ENCODE data around the gene CFAP100.
A peak's percentile ranks its signal among the peaks of the same experiment; 100 is the strongest.

The CFAP100 gene

DNA sequence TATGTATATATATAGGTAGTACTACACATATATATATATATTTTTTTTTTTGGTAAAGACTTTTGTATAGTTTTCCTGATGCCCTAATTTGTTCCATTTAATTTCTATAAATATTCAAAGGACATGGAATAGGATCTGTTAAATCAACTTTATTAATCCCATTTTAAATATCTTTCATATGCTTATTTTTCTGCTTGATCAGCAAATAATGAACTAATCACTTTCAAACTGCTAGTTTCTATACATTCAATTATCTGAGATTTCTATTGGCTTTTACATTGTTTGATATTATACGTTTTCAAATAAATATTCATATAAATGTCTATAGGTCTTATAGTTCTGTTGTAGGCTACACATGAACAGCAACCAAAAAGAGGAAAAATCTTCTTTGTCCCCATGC is 59.3 kb downstream of the CFAP100 start:
- FAIRE-seq: no peak
- DNase-seq (ENCODE audit: insufficient read length): no peak
- TF ChIP-seq TAF1 (IDR thresholded peaks at IDR 0.05; ENCODE audit: borderline replicate concordance, low read depth, low read length) (no peak), POLR2AphosphoS5 (IDR thresholded peaks at IDR 0.05; ENCODE audit: low read depth, low read length) (no peak), POLR2A (IDR thresholded peaks at IDR 0.05; ENCODE audit: low read depth, low read length) (no peak)

DNA sequence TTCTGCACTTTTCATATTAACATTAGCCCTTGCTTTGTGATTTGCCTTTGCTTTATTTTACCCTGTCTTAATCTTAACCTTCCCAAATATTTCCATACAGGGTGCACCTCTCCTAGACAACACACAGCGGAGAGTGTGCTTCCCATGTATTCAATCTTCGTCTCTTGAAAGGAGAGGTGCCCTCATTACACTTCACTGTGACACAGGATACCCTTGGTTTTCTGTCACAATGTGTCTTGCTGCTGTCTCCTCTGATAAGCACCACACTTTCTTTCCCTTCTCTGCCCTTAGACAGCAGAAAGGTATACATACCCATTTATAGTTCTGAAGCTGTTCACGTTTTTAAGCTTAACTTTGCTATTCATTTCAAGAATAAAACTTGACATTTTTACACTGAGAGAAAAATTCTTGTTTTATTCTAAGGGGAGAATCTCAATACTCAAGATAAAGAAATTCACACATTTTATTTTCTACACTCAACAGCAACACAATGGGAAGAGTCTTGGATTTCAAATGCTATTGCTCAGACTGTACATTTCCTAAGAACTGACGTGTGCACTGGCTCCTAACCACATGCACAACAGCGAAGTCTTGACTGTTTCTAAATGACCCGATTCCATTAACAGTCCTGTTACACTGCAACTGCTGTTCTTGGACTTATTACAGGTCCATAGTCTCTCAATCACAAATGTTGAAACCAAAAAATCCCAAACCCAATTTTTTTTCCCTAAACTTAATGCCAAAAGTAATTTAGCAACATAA is 59.9 kb downstream of the CFAP100 start:
- DNase-seq (ENCODE audit: insufficient read length) (no peak), FAIRE-seq (no peak)
- no peak for TF ChIP-seq POLR2AphosphoS5 (IDR thresholded peaks at IDR 0.05; ENCODE audit: low read depth, low read length)

DNA sequence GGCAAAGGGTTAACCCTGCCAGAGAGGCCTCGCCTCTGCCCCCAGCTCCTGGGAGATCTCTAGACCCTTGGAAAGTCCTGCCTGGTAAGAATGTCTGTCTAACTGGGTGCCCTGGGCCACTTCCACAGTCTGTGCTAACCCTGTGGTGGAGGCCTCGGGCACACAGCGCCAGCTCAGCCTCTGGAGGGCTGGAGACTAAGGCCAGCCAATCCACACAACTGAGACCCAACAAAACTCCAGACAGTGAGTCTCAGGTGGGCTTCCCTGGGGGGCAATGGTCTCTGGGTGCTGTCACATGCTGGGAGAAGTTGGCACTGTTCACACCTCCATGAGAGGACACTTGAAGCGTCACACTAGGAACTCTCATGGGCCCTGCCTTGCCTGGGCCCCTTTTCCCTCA is 61.5 kb downstream of the CFAP100 start:
- no peak for DNase-seq (ENCODE audit: insufficient read length)
- no peak for FAIRE-seq
- TF ChIP-seq POLR2A (IDR thresholded peaks at IDR 0.05; ENCODE audit: low read depth, low read length) (no peak), POLR2AphosphoS5 (IDR thresholded peaks at IDR 0.05; ENCODE audit: low read depth, low read length) (no peak)

DNA sequence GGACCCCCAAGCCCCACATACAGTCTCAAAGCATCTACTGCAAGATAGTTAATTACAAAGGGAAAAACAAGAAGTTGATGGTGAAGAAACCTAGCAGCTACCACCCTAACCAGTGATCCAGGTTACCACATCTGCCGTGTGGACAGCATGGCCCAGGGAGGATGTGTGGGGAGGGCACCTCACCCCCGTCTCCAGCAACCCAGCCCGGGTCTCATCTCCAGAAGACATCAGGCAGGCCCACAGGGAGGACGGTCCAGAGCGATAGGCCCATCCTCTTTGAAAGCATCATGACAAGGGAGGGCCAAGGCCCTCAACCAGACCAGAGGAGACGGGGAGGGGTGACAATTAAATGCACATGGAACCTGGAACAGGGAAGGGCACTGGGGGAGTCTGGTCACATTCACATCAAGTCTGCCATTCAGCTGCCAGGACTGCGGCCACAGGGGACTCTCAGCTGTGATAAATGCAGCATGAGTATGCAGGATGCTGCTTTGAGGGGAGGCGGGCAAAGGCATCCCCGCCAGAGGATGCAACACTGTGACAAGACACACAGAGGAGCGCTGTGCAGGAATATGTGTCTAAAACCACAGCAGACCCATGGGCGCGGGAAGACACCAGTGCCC is 62.2 kb downstream of the CFAP100 start:
- no peak for FAIRE-seq
- no peak for TF ChIP-seq POLR2AphosphoS5 (IDR thresholded peaks at IDR 0.05; ENCODE audit: low read depth, low read length)
- TF ChIP-seq TAF1 (IDR thresholded peaks at IDR 0.05; ENCODE audit: borderline replicate concordance, low read depth, low read length): no peak
- TF ChIP-seq POLR2A (IDR thresholded peaks at IDR 0.05; ENCODE audit: low read depth, low read length): no peak

DNA sequence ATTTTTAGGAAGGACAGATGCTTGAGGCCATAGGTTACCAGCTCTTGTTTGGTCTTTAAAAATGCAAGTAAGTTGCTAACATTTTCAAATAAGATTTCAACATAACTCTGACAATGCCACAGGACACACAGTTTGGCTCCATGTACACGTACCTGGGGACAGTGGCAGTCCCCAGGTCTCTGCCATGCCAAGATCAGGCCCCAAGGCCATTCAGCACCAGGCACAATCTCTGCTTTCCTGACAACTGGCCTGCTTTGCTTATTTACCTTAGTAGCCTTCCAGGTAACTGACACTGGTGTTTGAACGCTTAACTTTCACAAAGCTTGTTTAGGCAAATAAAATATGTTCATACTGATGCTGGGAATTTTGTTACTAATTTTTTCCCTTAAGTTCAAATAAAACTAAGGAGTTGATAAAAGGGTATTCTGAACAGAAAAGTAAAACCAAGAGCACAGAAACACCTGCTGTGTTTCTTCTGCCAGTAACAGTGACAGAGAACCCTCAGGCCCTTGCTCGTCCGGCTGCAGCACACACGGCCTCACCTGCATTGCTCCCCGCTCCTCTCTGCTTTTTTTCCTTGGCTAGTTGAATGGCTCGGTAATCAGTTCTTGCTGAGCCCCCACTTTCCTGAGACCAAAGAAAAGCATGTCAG is 64.5 kb downstream of the CFAP100 start:
- DNase-seq (ENCODE audit: insufficient read length) (no peak), FAIRE-seq (no peak)
- no peak for TF ChIP-seq POLR2A (IDR thresholded peaks at IDR 0.05; ENCODE audit: low read depth, low read length)
- no peak for TF ChIP-seq POLR2AphosphoS5 (IDR thresholded peaks at IDR 0.05; ENCODE audit: low read depth, low read length)
- no peak for TF ChIP-seq TAF1 (IDR thresholded peaks at IDR 0.05; ENCODE audit: borderline replicate concordance, low read depth, low read length)

More for the DNA sequence above, 62.2 kb downstream of the CFAP100 start:
- no peak for DNase-seq (ENCODE audit: insufficient read length)

DNA sequence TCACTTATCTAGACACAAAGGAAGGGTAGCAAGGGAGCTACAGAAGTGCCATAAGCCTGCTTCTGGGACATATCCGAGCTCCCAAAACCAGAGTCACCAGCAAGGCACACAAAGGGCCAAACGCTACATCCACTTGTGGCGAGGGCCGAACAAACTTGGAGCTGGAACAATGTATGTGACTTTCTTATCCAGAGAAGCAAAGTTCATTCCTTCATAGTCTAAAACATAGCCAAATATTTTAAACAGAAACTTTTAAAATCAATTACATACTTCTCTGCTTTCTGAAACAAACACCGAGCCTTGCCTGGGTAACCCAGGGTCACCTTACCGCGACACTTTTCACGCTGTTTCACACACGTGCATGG is 65.0 kb downstream of the CFAP100 start:
- TF ChIP-seq POLR2AphosphoS5 (IDR thresholded peaks at IDR 0.05; ENCODE audit: low read depth, low read length): no peak
- TF ChIP-seq POLR2A (IDR thresholded peaks at IDR 0.05; ENCODE audit: low read depth, low read length): no peak
- no peak for TF ChIP-seq TAF1 (IDR thresholded peaks at IDR 0.05; ENCODE audit: borderline replicate concordance, low read depth, low read length)
- DNase-seq (ENCODE audit: insufficient read length): no peak
- FAIRE-seq: no peak

DNA sequence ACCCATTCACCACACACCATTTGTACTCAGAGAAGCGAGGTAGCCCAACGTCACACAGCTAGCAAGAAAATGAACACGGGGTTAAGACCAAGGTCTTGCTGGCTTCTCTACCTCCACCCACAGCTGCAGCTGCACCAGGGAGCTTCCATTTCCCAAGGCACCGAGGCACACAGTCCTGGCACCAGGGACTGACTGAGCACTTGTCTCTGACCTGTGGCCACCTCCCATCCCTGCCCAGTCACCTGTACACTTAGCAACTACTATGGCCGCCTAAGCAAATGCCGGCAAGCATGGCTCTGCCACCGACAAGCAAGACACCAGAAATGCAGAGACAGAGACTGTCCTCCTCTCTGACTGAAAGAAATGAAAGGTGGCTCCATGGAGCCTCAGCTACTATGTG is 65.7 kb downstream of the CFAP100 start:
- no peak for DNase-seq (ENCODE audit: insufficient read length)
- TF ChIP-seq POLR2A (IDR thresholded peaks at IDR 0.05; ENCODE audit: low read depth, low read length) (no peak), TAF1 (IDR thresholded peaks at IDR 0.05; ENCODE audit: borderline replicate concordance, low read depth, low read length) (no peak), POLR2AphosphoS5 (IDR thresholded peaks at IDR 0.05; ENCODE audit: low read depth, low read length) (0 out of 2 replicates have a peak, but pooled peaks have one; percentile 25)
- FAIRE-seq: no peak

DNA sequence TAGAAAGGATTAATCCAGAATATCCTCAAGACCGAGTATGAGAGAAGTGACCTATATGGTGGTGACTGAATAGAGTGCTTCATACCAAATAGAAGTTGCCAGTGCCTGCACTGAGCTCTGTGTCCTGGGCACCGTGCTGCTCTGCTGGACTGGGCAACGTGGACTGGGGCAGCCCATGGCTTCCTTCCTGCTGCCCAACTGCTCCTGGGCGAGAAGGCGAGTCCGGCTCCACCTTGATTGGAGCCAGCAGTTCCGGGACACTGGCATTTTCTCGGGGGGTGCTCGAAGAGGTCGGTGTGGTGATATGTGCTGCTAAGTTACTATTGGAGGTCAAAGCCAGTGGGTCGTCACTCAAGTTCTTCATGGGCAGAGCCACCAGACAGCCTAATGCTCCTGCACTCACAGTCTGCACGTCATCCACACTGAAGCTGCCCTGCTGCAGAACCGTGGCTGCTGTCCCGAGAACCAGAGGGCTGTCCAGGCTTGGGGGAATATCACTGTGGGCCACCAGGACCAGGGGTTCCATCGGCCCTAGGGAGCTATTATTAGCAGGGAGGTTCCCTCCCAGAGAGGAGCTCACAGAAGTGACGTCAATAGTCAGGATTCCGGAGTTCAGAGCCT is 66.9 kb downstream of the CFAP100 start:
- DNase-seq (ENCODE audit: insufficient read length) (no peak), FAIRE-seq (no peak)
- TF ChIP-seq POLR2AphosphoS5 (IDR thresholded peaks at IDR 0.05; ENCODE audit: low read depth, low read length): no peak
- no peak for TF ChIP-seq POLR2A (IDR thresholded peaks at IDR 0.05; ENCODE audit: low read depth, low read length)
- TF ChIP-seq TAF1 (IDR thresholded peaks at IDR 0.05; ENCODE audit: borderline replicate concordance, low read depth, low read length): no peak

DNA sequence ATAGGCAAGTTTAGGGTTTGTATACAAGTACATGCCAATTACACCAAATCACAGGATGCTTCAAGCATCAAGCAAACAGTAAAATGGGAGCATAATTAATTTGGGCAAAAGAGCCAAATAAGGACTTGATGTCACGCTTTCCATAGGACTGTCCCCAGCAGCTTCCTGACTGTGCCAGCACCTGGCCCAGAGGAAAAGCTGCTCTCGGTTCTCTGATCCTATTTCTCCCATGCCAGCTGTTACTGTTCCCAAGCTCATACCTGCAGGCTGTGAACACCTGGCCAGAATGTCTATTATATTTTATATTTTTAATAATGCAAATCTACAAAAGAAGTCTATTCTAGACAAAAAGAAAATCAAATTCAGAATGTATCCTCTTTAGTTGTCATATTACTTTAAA is 68.8 kb downstream of the CFAP100 start:
- no peak for DNase-seq (ENCODE audit: insufficient read length)
- no peak for FAIRE-seq
- TF ChIP-seq POLR2A (IDR thresholded peaks at IDR 0.05; ENCODE audit: low read depth, low read length) (no peak), POLR2AphosphoS5 (IDR thresholded peaks at IDR 0.05; ENCODE audit: low read depth, low read length) (no peak), TAF1 (IDR thresholded peaks at IDR 0.05; ENCODE audit: borderline replicate concordance, low read depth, low read length) (no peak)

DNA sequence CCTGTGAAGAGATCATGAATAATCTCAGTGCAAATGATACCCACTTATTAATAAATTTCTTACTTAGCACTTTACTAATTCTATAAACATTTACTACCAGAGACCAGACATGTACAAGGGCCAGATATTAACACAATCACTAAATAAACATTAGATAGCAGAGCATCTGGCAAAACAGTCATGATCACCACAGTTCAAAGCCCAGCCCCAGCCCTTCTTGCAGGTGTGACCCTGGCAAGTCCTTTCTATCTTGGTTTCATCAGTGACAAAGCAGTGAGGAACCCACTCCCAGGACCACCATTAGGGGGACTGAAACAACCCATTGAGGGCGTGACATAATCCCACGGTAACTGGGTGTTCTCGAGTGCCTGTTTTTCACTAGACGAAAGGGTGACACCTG is 69.4 kb downstream of the CFAP100 start:
- TF ChIP-seq POLR2A (IDR thresholded peaks at IDR 0.05; ENCODE audit: low read depth, low read length) (no peak), TAF1 (IDR thresholded peaks at IDR 0.05; ENCODE audit: borderline replicate concordance, low read depth, low read length) (no peak), POLR2AphosphoS5 (IDR thresholded peaks at IDR 0.05; ENCODE audit: low read depth, low read length) (no peak)
- FAIRE-seq: no peak
- DNase-seq (ENCODE audit: insufficient read length): no peak

DNA sequence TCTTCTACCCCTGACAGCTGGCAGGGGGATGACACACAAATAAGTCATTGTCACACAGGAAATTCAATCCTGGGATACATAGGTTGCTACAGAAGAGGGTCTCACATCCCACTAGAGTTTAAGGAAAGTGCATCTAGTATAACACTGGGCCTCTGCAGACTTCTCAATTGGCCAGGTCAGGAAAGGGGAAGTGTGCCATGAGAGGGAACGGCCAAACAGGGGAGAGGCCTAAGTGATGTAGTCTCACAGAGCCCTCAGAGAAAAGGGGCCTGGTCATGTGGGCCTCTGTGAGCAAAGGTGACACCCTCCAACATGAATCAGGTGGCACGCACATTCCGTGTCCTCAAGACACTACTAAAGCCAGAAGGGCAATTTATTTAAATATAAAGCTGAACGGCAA is 69.8 kb downstream of the CFAP100 start:
- FAIRE-seq (no peak), DNase-seq (ENCODE audit: insufficient read length) (no peak)
- TF ChIP-seq TAF1 (IDR thresholded peaks at IDR 0.05; ENCODE audit: borderline replicate concordance, low read depth, low read length) (no peak), POLR2A (IDR thresholded peaks at IDR 0.05; ENCODE audit: low read depth, low read length) (no peak), POLR2AphosphoS5 (IDR thresholded peaks at IDR 0.05; ENCODE audit: low read depth, low read length) (no peak)

Measured in GM12892 (cell line).